ENCODE measurements around the gene FHL1. TPM values are rescaled to one million over a fixed set of nuclear protein-coding genes. Genes with fewer than 3 reads are reported as not detected.

The FHL1 gene
- total and polyA plus RNA-seq, 7 donors: 325 to 8,382 (median 6,074) TPM

GRCh38 chrX:136168929-136169735 is 21.8 kb downstream of the FHL1 start:
- Histone ChIP-seq H3K4me3 (peak overlapping the region; percentile 52), H3K4me1 (peaks cover 15% of the 10 kb centered on the region), H3K27me3 (ENCODE audit: insufficient read depth in 3 of 3, low read length in 2 of 3) (peaks cover 0 to 8% (median 0%) of the 10 kb centered on the region in 3 donors), H3K36me3 (ENCODE audit: insufficient read depth in 1 of 2, low read depth in 1 of 2) (no peaks in the 10 kb centered on the region), H3K9me3 (no peaks in the 10 kb centered on the region), H3K27ac (peak overlapping the region; percentile 95)
- TF ChIP-seq CTCF (IDR thresholded peaks at IDR 0.05): no peak
- 17 to 36% (median 17%) methylated on average over 17 of the region's 17 CpGs for WGBS, 3 donors
- peak; percentile 62 to 78 (median 70) for ATAC-seq
- intact Hi-C loops (cut with DNase I): loop anchor here (5.0 to 10.0 kb wide), 3 partner anchors 114 to 408 kb away; partner anchors contain the start of gene HTATSF1 (in 1 of the 2)
- peak; percentile 37 to 64 for DNase-seq

GRCh38 chrX:136170139-136170800 is 22.9 kb downstream of the FHL1 start:
- peak in 1 of 2 donors; percentile 68 for DNase-seq
- TF ChIP-seq CTCF (IDR thresholded peaks at IDR 0.05): peak; percentile 43
- 30 to 41% (median 38%) methylated on average over 9 of the region's 9 CpGs for whole genome bisulfite sequencing, 3 donors

GRCh38 chrX:136171420-136171819 is 24.1 kb downstream of the FHL1 start:
- Histone ChIP-seq H3K4me3 (peak overlapping the region; percentile 52), H3K4me1 (peaks cover 11% of the 10 kb centered on the region)

More at GRCh38 chrX:136170139-136170800, 22.9 kb downstream of the FHL1 start:
- peak overlapping the region; percentile 52 for H3K4me3 ChIP-seq
- H3K4me1 ChIP-seq: peaks cover 15% of the 10 kb centered on the region
- intact Hi-C loops (cut with DNase I): loop anchor here in 1 of 2 donors (5.0 kb wide), 1 partner anchor 42 kb away; no protein-coding TSS in a partner anchor
- H3K27me3 ChIP-seq (ENCODE audit: insufficient read depth in 3 of 3, low read length in 2 of 3): peaks cover 0 to 7% (median 0%) of the 10 kb centered on the region in 3 donors
- H3K27ac ChIP-seq: peak overlapping the region; percentile 95
- no peaks in the 10 kb centered on the region for H3K9me3 ChIP-seq
- peak; percentile 79 to 86 (median 84) for ATAC-seq
- no peaks in the 10 kb centered on the region for H3K36me3 ChIP-seq (ENCODE audit: insufficient read depth in 1 of 2, low read depth in 1 of 2)

GRCh38 chrX:136176399-136176825 is 29.1 kb downstream of the FHL1 start:
- H3K27ac ChIP-seq: peak overlapping the region; percentile 95
- WGBS, 3 donors: 10 to 31% (median 17%) methylated on average over 2 of the region's 2 CpGs
- DNase-seq (no peak), ATAC-seq (peak; percentile 69 to 83 (median 78))
- H3K9me3 ChIP-seq: no peaks in the 10 kb centered on the region
- H3K4me3 ChIP-seq: peak overlapping the region; percentile 37
- no peaks in the 10 kb centered on the region for H3K36me3 ChIP-seq (ENCODE audit: insufficient read depth in 1 of 2, low read depth in 1 of 2)
- peaks cover 27% of the 10 kb centered on the region for H3K4me1 ChIP-seq
- H3K27me3 ChIP-seq (ENCODE audit: insufficient read depth in 3 of 3, low read length in 2 of 3): no peaks in the 10 kb centered on the region
- intact Hi-C loops (cut with DNase I): no loop called here
- TF ChIP-seq CTCF (IDR thresholded peaks at IDR 0.05): no peak

More at GRCh38 chrX:136171420-136171819, 24.1 kb downstream of the FHL1 start:
- ATAC-seq: no peak
- no peaks in the 10 kb centered on the region for H3K27me3 ChIP-seq (ENCODE audit: insufficient read depth in 3 of 3, low read length in 2 of 3)
- DNase-seq: no peak
- TF ChIP-seq CTCF (IDR thresholded peaks at IDR 0.05): no peak
- no peaks in the 10 kb centered on the region for H3K36me3 ChIP-seq (ENCODE audit: insufficient read depth in 1 of 2, low read depth in 1 of 2)
- no peaks in the 10 kb centered on the region for H3K9me3 ChIP-seq
- H3K27ac ChIP-seq: peak overlapping the region; percentile 95
- 60 to 66% (median 61%) methylated on average over 1 of the region's 1 CpG for WGBS, 3 donors
- intact Hi-C loops (cut with DNase I): loop anchor here in 1 of 2 donors (5.0 kb wide), 1 partner anchor 41 kb away; no protein-coding TSS in a partner anchor
